Cardiac atrium fibroblast (primary cell): ENCODE measurements around the gene MBTPS1. TPM values are rescaled to one million over a fixed set of nuclear protein-coding genes. Genes with fewer than 3 reads are reported as not detected.

ENCODE experiments used
- total RNA-seq: library from RNA; depleted of rRNA; stranded (reverse); fragments of >200 nt; gene quantifications from 2 replicates; pipeline ENCODE4 v1.2.3, GENCODE V29; 2015

Gene MBTPS1
- 105 and 113 TPM in 2 replicates for total RNA-seq

GRCh38 chr16:84116720-84117493, at the start of gene MBTPS1:
TSS of gene MBTPS1 (minus strand) at chr16:84116942. CDS start at chr16:84101783, 15,159 bp downstream.

GRCh38 chr16:84144859-84145639, 28.3 kb upstream of the MBTPS1 start, which contains the start of the genes DNAAF1 and HSDL1:
TSS of gene DNAAF1 (plus strand) at chr16:84145308. CDS start at chr16:84145441, 133 bp downstream.
TSS of gene HSDL1 (minus strand) at chr16:84145177. CDS start at chr16:84131321, 13,856 bp downstream.

GRCh38 chr16:84042308-84042878, 74.3 kb downstream of the MBTPS1 start, which contains the start of gene SLC38A8:
TSS of gene SLC38A8 (minus strand) at chr16:84042795. CDS start at chr16:84042157, 638 bp downstream.

Other genes with a start within 250 kb of the MBTPS1 start
- 2.0 and 2.8 TPM in 2 replicates for gene MLYCD, start 217.8 kb downstream of the MBTPS1 start, total RNA-seq
- 4.0 and 5.3 TPM in 2 replicates for gene OSGIN1, start 163.7 kb downstream of the MBTPS1 start, total RNA-seq
- gene NECAB2, start 148.7 kb downstream of the MBTPS1 start, total RNA-seq, result not detected in 2 replicates
- gene SLC38A8, start 74.1 kb downstream of the MBTPS1 start, total RNA-seq, result not detected in 2 replicates
- gene HSDL1, start 28.2 kb upstream of the MBTPS1 start, total RNA-seq, result 13.0 and 14.3 TPM in 2 replicates
- gene DNAAF1, start 28.4 kb upstream of the MBTPS1 start, total RNA-seq, result not detected in 2 replicates
- gene TAF1C, start 70.1 kb upstream of the MBTPS1 start, total RNA-seq, result 15.6 and 25.5 TPM in 2 replicates
- not detected in 2 replicates for gene ADAD2, start 74.2 kb upstream of the MBTPS1 start, total RNA-seq
- not detected in 2 replicates for gene KCNG4, start 123.1 kb upstream of the MBTPS1 start, total RNA-seq
- gene WFDC1, start 177.9 kb upstream of the MBTPS1 start, total RNA-seq, result 1.5 and 2.7 TPM in 2 replicates